Stimulated activated CD4-positive, alpha-beta T cell treated with anti-CD3 and anti-CD28 coated beads, Interleukin-1b, Interleukin-23, amount 100 ng/mL, for 48 hours (primary cell): ENCODE data around the gene TGM6.
A peak's percentile ranks its signal among the peaks of the same experiment; 100 is the strongest.

Experiments
- DNase-seq: peaks from one replicate; pipeline ENCODE4 v3.0.0-alpha.2; 2020

TGM6 gene

DNA sequence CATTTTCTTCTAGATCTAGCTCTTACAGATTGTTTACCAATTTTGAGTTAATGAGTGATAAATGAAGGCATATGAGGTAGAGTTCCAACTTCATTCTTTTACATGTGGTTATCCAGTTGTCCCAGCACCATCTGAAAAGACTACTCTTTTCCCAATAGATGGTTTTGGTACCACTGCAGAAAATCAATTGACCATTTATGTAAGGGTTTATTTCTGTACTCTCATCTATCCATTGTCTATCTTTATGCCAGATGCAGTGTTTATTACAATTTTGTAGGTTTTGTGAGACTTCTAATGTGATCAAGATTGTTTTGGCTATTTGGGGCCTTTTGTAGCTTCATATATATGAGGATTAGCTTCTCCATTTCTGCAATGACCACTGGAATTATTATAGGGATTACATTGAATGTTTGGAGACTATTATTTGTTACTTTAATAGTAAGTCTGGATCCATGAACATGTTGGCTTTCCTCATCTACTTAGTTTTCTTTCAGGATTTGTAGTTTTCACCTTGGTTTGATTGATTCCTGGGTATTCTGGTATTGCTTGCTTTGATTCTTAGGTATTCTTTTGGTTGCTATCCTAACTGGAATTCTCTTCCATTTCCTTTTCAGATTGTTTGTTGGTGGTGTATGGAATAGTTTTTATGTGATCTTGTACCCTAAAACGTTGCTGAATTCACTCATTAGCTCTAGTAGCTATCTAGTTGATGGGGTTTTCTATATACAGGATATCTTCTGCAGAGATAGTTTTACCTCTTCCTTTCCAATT is 79.5 kb downstream of the TGM6 start:
- no peak for DNase-seq

DNA sequence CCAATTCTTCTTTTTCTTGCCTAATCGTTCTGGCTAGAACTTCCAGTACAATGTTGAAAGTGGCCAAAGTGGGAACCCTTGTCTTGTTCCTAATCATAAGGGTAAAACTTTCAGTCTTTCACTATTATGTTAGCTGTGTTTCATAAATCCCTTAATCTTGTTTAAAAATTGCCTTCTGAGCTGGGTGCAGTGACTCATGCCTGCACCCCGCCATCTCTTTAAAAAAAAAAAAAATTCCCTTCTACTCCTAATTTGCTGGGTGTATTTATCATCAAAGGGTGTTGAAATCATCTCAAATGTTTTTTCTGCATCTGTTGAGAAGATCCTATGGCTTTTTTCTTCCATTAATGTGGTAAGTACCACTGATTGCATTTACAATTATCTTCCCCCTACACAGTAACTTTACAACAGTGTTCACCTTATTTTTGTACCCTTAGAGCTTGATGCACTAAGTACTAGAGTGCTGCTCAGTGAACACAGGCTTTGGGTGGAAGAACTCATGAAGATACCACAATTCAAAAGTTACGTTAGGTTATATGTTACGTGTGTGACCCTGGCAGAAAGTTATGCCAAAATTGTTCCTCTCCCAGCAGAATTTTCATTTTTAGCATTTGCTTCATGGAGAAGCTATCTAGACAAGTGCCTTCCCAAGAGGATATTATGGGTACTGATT is 80.2 kb downstream of the TGM6 start:
- no peak for DNase-seq

GRCh38 chr20:2462484-2462883 is 81.8 kb downstream of the TGM6 start:
- DNase-seq = no peak

- DNase-seq = no peak
Observed at GRCh38 chr20:2463616-2464365, 83.1 kb downstream of the TGM6 start.

DNA sequence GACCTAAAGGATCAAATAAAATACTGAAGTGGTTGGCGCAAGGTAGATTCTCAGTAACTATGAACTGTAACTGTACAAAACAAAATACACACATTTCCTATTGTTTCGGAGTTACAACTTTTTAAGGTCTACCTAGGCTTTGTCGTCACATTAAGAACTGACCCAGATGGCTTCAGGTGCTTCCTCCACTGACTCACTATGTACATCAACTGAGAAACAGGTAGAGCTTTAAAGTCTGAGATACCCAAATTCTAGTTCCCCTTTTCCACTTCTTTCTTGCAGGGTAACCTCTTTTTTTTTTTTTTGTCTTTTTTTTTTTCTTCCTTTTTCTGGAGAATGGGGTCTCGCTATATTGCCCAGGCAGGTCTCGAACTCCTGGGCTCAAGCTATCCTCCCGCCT is 84.4 kb downstream of the TGM6 start:
- no peak for DNase-seq

DNA sequence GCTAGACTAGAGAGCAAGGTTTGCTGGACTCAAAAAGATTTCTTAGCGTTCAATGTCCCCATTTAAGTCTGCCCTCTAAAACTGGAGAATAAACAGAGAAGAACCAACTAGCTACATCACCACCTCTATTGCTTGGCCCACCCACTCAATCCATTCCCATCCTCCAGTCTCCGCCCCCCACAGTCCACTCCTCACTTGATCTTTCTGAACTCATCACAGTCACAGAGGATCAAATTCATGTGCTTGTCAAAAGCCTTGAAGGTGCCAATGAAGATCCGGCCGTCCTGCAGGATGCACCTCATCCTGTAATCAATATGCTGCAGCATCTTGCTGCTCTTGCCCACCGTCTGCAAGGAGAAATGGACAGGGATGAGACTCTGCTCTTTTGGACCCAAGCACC is 86.7 kb downstream of the TGM6 start:
- DNase-seq = no peak

GRCh38 chr20:2468581-2469407 is 88.1 kb downstream of the TGM6 start:
- DNase-seq = no peak

GRCh38 chr20:2469991-2470422 is 89.3 kb downstream of the TGM6 start:
- peak; percentile 69 for DNase-seq

- peak; percentile 98 for DNase-seq
Observed at GRCh38 chr20:2470423-2471193, 89.9 kb downstream of the TGM6 start, which contains the start of gene SNRPB. Gene SNRPB, minus strand, starts transcription at chr20:2470789. Its CDS starts 99 bp downstream, at chr20:2470690.

GRCh38 chr20:2473516-2473915 is 92.8 kb downstream of the TGM6 start:
- no peak for DNase-seq

DNA sequence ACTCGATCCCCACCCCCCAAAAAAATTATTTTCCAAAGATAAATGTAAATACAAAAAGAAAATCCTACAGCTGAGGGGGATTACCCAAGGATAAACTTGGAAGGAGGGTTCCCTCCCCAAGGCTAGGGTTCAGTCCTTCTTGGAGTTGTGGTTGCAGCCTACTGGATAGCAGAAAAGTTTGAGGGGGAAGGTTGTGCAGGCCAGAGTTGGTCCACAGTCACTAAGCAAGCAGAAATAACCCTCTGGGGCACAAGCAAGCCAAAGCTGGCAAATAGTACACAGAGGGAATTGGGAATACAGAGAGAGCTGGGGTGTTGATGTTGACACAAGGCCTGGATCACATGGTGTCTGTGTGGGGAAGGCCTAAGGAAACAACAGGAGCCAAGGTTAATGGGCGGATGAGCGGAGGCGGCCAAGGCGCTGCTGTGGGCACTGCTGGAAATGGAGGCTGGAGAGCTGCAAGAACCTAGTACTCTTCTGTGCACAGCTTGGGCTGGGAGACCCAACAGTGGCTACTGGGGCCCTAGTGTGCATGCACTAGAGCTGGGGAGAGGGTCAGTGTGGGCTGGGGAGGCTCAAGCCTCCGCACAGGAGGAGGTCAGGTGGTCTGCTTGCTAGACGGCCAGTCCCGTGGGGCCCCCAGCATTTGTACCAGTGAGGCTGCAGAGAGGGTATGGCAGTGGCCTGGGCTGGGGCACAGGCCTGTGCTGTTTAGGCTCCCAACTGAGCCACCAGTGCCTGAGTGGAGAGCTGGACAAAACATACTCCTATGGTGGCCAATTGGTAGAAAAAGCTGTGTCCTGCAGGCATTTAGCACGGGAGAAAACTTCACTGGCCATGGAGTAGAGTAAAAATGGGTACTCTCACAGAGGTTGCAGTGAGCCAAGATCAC is 95.4 kb downstream of the TGM6 start:
- no peak for DNase-seq

GRCh38 chr20:2476742-2477615 is 96.3 kb downstream of the TGM6 start:
- no peak for DNase-seq

GRCh38 chr20:2480381-2480780 is 99.7 kb downstream of the TGM6 start:
- no peak for DNase-seq
